ENCODE data around the gene HOXC6. TPM values are rescaled to one million over a fixed set of nuclear protein-coding genes. Genes with fewer than 3 reads are reported as not detected.
A peak's percentile ranks its signal among the peaks of the same experiment; 100 is the strongest.

The HOXC6 gene
- total RNA-seq, 1 donor, result 0.09 TPM

GRCh38 chr12:54012631-54013409 is 15.4 kb upstream of the HOXC6 start:
- DNase-seq (ENCODE audit: low read depth), result no peak
- no peak overlapping the region for H3K4me3 ChIP-seq (ENCODE audit: low read depth, low read length)
- no peak for TF ChIP-seq CTCF (IDR thresholded peaks at IDR 0.05; ENCODE audit: insufficient read depth, low read length)

- no peak overlapping the region for H3K4me3 ChIP-seq (ENCODE audit: low read depth, low read length)
- TF ChIP-seq CTCF (IDR thresholded peaks at IDR 0.05; ENCODE audit: insufficient read depth, low read length), result no peak
- DNase-seq (ENCODE audit: low read depth), result no peak
Observed at GRCh38 chr12:54014377-54015017, 13.7 kb upstream of the HOXC6 start.

GRCh38 chr12:54015018-54015931 is 13.0 kb upstream of the HOXC6 start:
- DNase-seq (ENCODE audit: low read depth), result no peak
- no peak overlapping the region for H3K4me3 ChIP-seq (ENCODE audit: low read depth, low read length)
- no peak for TF ChIP-seq CTCF (IDR thresholded peaks at IDR 0.05; ENCODE audit: insufficient read depth, low read length)

- DNase-seq (ENCODE audit: low read depth), result no peak
- H3K4me3 ChIP-seq (ENCODE audit: low read depth, low read length), result no peak overlapping the region
- no peak for TF ChIP-seq CTCF (IDR thresholded peaks at IDR 0.05; ENCODE audit: insufficient read depth, low read length)
Observed at GRCh38 chr12:54016051-54016450, 12.2 kb upstream of the HOXC6 start.

- peak; percentile 42 for DNase-seq (ENCODE audit: low read depth)
- peak overlapping the region; percentile 28 for H3K4me3 ChIP-seq (ENCODE audit: low read depth, low read length)
- TF ChIP-seq CTCF (IDR thresholded peaks at IDR 0.05; ENCODE audit: insufficient read depth, low read length), result no peak
Observed at GRCh38 chr12:54016478-54016964, 11.7 kb upstream of the HOXC6 start.

- DNase-seq (ENCODE audit: low read depth), result no peak
- peak overlapping the region; percentile 58 for H3K4me3 ChIP-seq (ENCODE audit: low read depth, low read length)
- TF ChIP-seq CTCF (IDR thresholded peaks at IDR 0.05; ENCODE audit: insufficient read depth, low read length), result peak; percentile 15
Observed at GRCh38 chr12:54017027-54017788, 11.0 kb upstream of the HOXC6 start.
